Measurements from ENCODE around the gene FDX1. TPM values are rescaled to one million over a fixed set of nuclear protein-coding genes. Genes with fewer than 3 reads are reported as not detected.

Gene FDX1
- total RNA-seq, 1 experiment from 2014 or later, result 9.1 TPM

GRCh38 chr11:110478410-110478809 lies 48.7 kb downstream of the FDX1 start:
- DNase-seq, result no peak
- no peaks in the 10 kb centered on the region for H3K9me3 Mint-ChIP-seq (ENCODE audit: low read depth, unreplicated experiment)
- no peaks in the 10 kb centered on the region for H3K36me3 Mint-ChIP-seq (ENCODE audit: insufficient read depth, unreplicated experiment)
- H3K4me3 Mint-ChIP-seq (ENCODE audit: low read depth, unreplicated experiment), result no peak overlapping the region
- CTCF ChIA-PET, result no interaction called here
- no peaks in the 10 kb centered on the region for H3K4me1 Mint-ChIP-seq (ENCODE audit: low read depth, unreplicated experiment)
- intact Hi-C loops (cut with micrococcal nuclease; ENCODE audit: unreplicated experiment), result no loop called here
- H3K27me3 Mint-ChIP-seq (ENCODE audit: unreplicated experiment), result no peaks in the 10 kb centered on the region
- BruUV-seq (replicated peaks), result no TSS peak
- no peak overlapping the region for H3K27ac Mint-ChIP-seq (ENCODE audit: unreplicated experiment)
- no peak for TF ChIP-seq CTCF (IDR thresholded peaks at IDR 0.05; ENCODE audit: unreplicated experiment)

GRCh38 chr11:110479108-110480101 lies 49.7 kb downstream of the FDX1 start:
- Mint-ChIP-seq H3K27ac (ENCODE audit: unreplicated experiment) (no peak overlapping the region), H3K36me3 (ENCODE audit: insufficient read depth, unreplicated experiment) (no peaks in the 10 kb centered on the region), H3K9me3 (ENCODE audit: low read depth, unreplicated experiment) (no peaks in the 10 kb centered on the region), H3K4me1 (ENCODE audit: low read depth, unreplicated experiment) (no peaks in the 10 kb centered on the region), H3K27me3 (ENCODE audit: unreplicated experiment) (no peaks in the 10 kb centered on the region), H3K4me3 (ENCODE audit: low read depth, unreplicated experiment) (no peak overlapping the region)
- no TSS peak for BruUV-seq (replicated peaks)
- no peak for DNase-seq
- no peak for TF ChIP-seq CTCF (IDR thresholded peaks at IDR 0.05; ENCODE audit: unreplicated experiment)
- intact Hi-C loops (cut with micrococcal nuclease; ENCODE audit: unreplicated experiment), result no loop called here
- CTCF ChIA-PET, result no interaction called here

- no peak for DNase-seq
- CTCF ChIA-PET, result no interaction called here
- no peaks in the 10 kb centered on the region for H3K27me3 Mint-ChIP-seq (ENCODE audit: unreplicated experiment)
- H3K36me3 Mint-ChIP-seq (ENCODE audit: insufficient read depth, unreplicated experiment), result no peaks in the 10 kb centered on the region
- no peak overlapping the region for H3K27ac Mint-ChIP-seq (ENCODE audit: unreplicated experiment)
- TF ChIP-seq CTCF (IDR thresholded peaks at IDR 0.05; ENCODE audit: unreplicated experiment), result no peak
- BruUV-seq (replicated peaks), result no TSS peak
- no peaks in the 10 kb centered on the region for H3K9me3 Mint-ChIP-seq (ENCODE audit: low read depth, unreplicated experiment)
- no peak overlapping the region for H3K4me3 Mint-ChIP-seq (ENCODE audit: low read depth, unreplicated experiment)
- intact Hi-C loops (cut with micrococcal nuclease; ENCODE audit: unreplicated experiment), result no loop called here
- no peaks in the 10 kb centered on the region for H3K4me1 Mint-ChIP-seq (ENCODE audit: low read depth, unreplicated experiment)
Observed at GRCh38 chr11:110481523-110481922, 51.8 kb downstream of the FDX1 start.

- no peak overlapping the region for H3K4me3 Mint-ChIP-seq (ENCODE audit: low read depth, unreplicated experiment)
- DNase-seq, result no peak
- TF ChIP-seq CTCF (IDR thresholded peaks at IDR 0.05; ENCODE audit: unreplicated experiment), result no peak
- no peaks in the 10 kb centered on the region for H3K4me1 Mint-ChIP-seq (ENCODE audit: low read depth, unreplicated experiment)
- CTCF ChIA-PET, result interaction anchor here (1.0 kb wide), 1 partner anchor 14 kb away, joined by 3 read pairs; no protein-coding TSS in a partner anchor
- no peak overlapping the region for H3K27ac Mint-ChIP-seq (ENCODE audit: unreplicated experiment)
- no peaks in the 10 kb centered on the region for H3K36me3 Mint-ChIP-seq (ENCODE audit: insufficient read depth, unreplicated experiment)
- no peaks in the 10 kb centered on the region for H3K9me3 Mint-ChIP-seq (ENCODE audit: low read depth, unreplicated experiment)
- no peaks in the 10 kb centered on the region for H3K27me3 Mint-ChIP-seq (ENCODE audit: unreplicated experiment)
- BruUV-seq (replicated peaks), result no TSS peak
- intact Hi-C loops (cut with micrococcal nuclease; ENCODE audit: unreplicated experiment), result no loop called here
Observed at GRCh38 chr11:110486156-110486555, 56.4 kb downstream of the FDX1 start.
